Activated CD8-positive, alpha-beta memory T cell treated with anti-CD3 and anti-CD28 coated beads, Interleukin-2, amount 10 ng/mL, durations not matched to agents 7 days and 5 days (primary cell): ENCODE measurements around the gene PNMA8B. TPM values are rescaled to one million over a fixed set of nuclear protein-coding genes. Genes with fewer than 3 reads are reported as not detected.

Experiments
- total RNA-seq, 2 experiments: library from RNA; stranded (reverse); gene quantifications; one replicate each; pipeline ENCODE4 v1.2.3, GENCODE V29; 2021

The PNMA8B gene
- total RNA-seq, 2 experiments from 2014 or later = not detected

Other genes with a start within 250 kb of the PNMA8B start
- gene HIF3A, start 198.8 kb downstream of the PNMA8B start, total RNA-seq = not detected
- gene PPP5C, start 148.8 kb downstream of the PNMA8B start, total RNA-seq = 100 to 1,000 TPM in 1 of 2 experiments, 10 to 100 TPM in 1; 99.2 to 110 TPM
- gene CCDC8, start 82.3 kb downstream of the PNMA8B start, total RNA-seq = not detected
- not detected for gene PNMA8C, start 66.9 kb downstream of the PNMA8B start, total RNA-seq
- under 1 TPM; 0.29 to 0.63 TPM for gene PNMA8A, start 24.3 kb downstream of the PNMA8B start, total RNA-seq
- 100 to 1,000 TPM; 497 to 498 TPM for gene CALM3, start 105.5 kb upstream of the PNMA8B start, total RNA-seq
- gene PTGIR, start 129.2 kb upstream of the PNMA8B start, total RNA-seq = 10 to 100 TPM in 1 of 2 experiments, 1 to 10 TPM in 1; 1.8 to 27.5 TPM
- gene GNG8, start 140.3 kb upstream of the PNMA8B start, total RNA-seq = 10 to 100 TPM in 1 of 2 experiments, not detected in 1; 25.9 TPM
- gene DACT3, start 165.3 kb upstream of the PNMA8B start, total RNA-seq = 1 to 10 TPM in 1 of 2 experiments, under 1 TPM in 1; 0.12 to 1.2 TPM
- 100 to 1,000 TPM; 147 to 187 TPM for gene PRKD2, start 221.2 kb upstream of the PNMA8B start, total RNA-seq